Measurements from ENCODE around the gene KRT34. TPM values are rescaled to one million over a fixed set of nuclear protein-coding genes. Genes with fewer than 3 reads are reported as not detected.
"Not testable (repeated sequence)": the region's sequence is repeated elsewhere in the genome, so short reads cannot be mapped to it uniquely, and the experiment has no call there.

The KRT34 gene
- not detected for total RNA-seq
- long read RNA-seq: 0 reads

DNA sequence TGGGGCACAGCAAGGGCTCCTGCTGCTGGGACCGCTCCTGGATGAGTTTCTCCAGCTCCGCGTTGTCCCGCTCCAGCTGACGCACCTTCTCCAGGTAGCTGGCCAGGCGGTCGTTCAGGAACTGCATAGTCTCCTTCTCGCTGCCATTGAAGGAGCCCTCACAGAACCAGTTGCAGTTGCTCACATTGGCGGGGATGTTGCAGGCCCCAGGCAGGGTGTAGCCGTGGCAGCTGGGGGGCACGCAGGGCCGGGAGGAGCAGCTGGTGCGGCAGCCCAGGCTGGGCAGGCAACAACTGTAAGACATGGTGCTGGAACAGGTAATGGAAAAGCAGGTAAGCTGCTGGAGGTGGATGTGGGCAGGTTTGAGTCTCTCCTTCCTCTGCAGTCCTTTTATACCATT is at the start of gene KRT34:
TSS of gene KRT34 (minus strand) at position 364 of the 400 bp plus-strand sequence. CDS start at position 304, 60 bp downstream.
- intact Hi-C loops (cut with DNase I); H3K36me3 ChIP-seq; DNase-seq; ATAC-seq; H3K9me3 ChIP-seq; H3K4me1 ChIP-seq; H3K4me3 ChIP-seq; H3K27ac ChIP-seq; H3K27me3 ChIP-seq (ENCODE audit: low read depth): not testable (repeated sequence)

- intact Hi-C loops (cut with DNase I); ATAC-seq; H3K27me3 ChIP-seq (ENCODE audit: low read depth): not testable (repeated sequence)
These were observed 48.3 kb upstream of the KRT34 start for GRCh38 chr17:41430376-41430775.

GRCh38 chr17:41429667-41430066 is 47.6 kb upstream of the KRT34 start:
- Histone ChIP-seq H3K4me3 (no peak overlapping the region), H3K27ac (no peak overlapping the region), H3K36me3 (no peaks in the 10 kb centered on the region), H3K27me3 (ENCODE audit: low read depth) (no peaks in the 10 kb centered on the region), H3K4me1 (no peaks in the 10 kb centered on the region), H3K9me3 (no peaks in the 10 kb centered on the region)
- no peak for ATAC-seq
- DNase-seq: no peak
- intact Hi-C loops (cut with DNase I): no loop called here
- TF ChIP-seq, protein P1, sequence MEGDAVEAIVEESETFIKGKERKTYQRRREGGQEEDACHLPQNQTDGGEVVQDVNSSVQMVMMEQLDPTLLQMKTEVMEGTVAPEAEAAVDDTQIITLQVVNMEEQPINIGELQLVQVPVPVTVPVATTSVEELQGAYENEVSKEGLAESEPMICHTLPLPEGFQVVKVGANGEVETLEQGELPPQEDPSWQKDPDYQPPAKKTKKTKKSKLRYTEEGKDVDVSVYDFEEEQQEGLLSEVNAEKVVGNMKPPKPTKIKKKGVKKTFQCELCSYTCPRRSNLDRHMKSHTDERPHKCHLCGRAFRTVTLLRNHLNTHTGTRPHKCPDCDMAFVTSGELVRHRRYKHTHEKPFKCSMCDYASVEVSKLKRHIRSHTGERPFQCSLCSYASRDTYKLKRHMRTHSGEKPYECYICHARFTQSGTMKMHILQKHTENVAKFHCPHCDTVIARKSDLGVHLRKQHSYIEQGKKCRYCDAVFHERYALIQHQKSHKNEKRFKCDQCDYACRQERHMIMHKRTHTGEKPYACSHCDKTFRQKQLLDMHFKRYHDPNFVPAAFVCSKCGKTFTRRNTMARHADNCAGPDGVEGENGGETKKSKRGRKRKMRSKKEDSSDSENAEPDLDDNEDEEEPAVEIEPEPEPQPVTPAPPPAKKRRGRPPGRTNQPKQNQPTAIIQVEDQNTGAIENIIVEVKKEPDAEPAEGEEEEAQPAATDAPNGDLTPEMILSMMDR (IDR thresholded peaks at IDR 0.05): no peak

More at GRCh38 chr17:41430376-41430775, 48.3 kb upstream of the KRT34 start:
- not testable (repeated sequence) for DNase-seq, H3K27ac ChIP-seq, H3K36me3 ChIP-seq, H3K4me3 ChIP-seq, H3K4me1 ChIP-seq, H3K9me3 ChIP-seq

DNA sequence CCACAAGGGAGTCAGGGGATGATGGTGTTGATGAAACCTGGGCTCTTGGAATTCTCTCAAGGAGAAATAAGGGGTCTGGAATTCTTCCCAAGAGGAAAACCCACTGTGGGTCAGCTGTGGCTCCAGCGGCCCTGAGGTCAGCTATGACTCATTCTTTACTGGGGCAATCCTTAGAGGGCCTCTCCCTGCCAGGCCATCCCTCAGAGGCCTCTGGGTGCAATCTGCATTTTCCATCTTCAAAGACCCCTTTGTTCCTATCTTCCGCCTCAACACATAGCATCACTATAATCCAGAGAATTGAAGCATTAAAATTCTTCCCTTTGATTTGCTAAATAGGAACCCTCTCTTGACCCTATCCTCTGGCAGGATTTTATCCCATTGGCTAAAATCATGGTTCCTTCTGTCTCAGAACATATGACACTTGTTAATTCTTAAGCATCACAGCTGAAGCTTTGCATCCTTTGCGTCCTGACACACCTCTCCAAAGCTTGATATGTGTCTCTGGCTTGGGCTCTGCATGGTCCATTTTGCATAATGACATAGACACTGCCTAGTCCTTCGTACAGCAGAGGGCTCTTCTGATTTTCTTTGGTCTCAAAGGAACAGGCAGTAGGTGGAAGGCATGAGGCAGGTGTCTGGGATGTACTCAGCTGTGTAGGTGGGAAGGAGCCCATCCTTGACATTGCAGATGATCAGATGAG is 46.6 kb upstream of the KRT34 start:
- no peaks in the 10 kb centered on the region for H3K36me3 ChIP-seq
- H3K9me3 ChIP-seq: no peaks in the 10 kb centered on the region
- TF ChIP-seq, protein P1 (IDR thresholded peaks at IDR 0.05): no peak
- intact Hi-C loops (cut with DNase I): no loop called here
- ATAC-seq (no peak), DNase-seq (no peak)
- H3K27me3 ChIP-seq (ENCODE audit: low read depth): no peaks in the 10 kb centered on the region
- no peaks in the 10 kb centered on the region for H3K4me1 ChIP-seq
- H3K27ac ChIP-seq: no peak overlapping the region
- H3K4me3 ChIP-seq: no peak overlapping the region

- no peaks in the 10 kb centered on the region for H3K36me3 ChIP-seq
- H3K4me3 ChIP-seq: no peak within 1 kb of the TSS
- no peak for DNase-seq
- intact Hi-C loops (cut with DNase I): no loop called here
- H3K27me3 ChIP-seq (ENCODE audit: low read depth): no peaks in the 10 kb centered on the region
- H3K27ac ChIP-seq: no peak within 1 kb of the TSS
- H3K9me3 ChIP-seq: no peaks in the 10 kb centered on the region
- no peaks in the 10 kb centered on the region for H3K4me1 ChIP-seq
- TF ChIP-seq, protein P1 (IDR thresholded peaks at IDR 0.05): no peak
- no peak for ATAC-seq
These were observed 42.1 kb upstream of the KRT34 start, which contains the start of gene KRT37 for GRCh38 chr17:41424111-41424635. KRT37 (minus strand) TSS chr17:41424585; CDS start chr17:41424523, 62 bp downstream.

- H3K27ac ChIP-seq; H3K9me3 ChIP-seq; DNase-seq; ATAC-seq; H3K27me3 ChIP-seq (ENCODE audit: low read depth); intact Hi-C loops (cut with DNase I); H3K4me1 ChIP-seq; H3K4me3 ChIP-seq; H3K36me3 ChIP-seq: not testable (repeated sequence)
These were observed 40.5 kb upstream of the KRT34 start for GRCh38 chr17:41422586-41422985.

GRCh38 chr17:41421617-41422016 is 39.5 kb upstream of the KRT34 start:
- ATAC-seq (no peak), DNase-seq (no peak)
- H3K4me3 ChIP-seq: no peak overlapping the region
- H3K36me3 ChIP-seq: no peaks in the 10 kb centered on the region
- intact Hi-C loops (cut with DNase I): no loop called here
- H3K27me3 ChIP-seq (ENCODE audit: low read depth): no peaks in the 10 kb centered on the region
- no peaks in the 10 kb centered on the region for H3K4me1 ChIP-seq
- TF ChIP-seq, protein P1 (IDR thresholded peaks at IDR 0.05): no peak
- no peak overlapping the region for H3K27ac ChIP-seq
- no peaks in the 10 kb centered on the region for H3K9me3 ChIP-seq

Measured in lower lobe of right lung (tissue), 2 donors.